Neural cell (in vitro differentiated cells): ENCODE measurements around the gene OR10J1.

Experiments
- EP300 ChIP-seq: fragments of 450-650 bp; conservative IDR thresholded peaks from 2 replicates; pipeline ENCODE4 v1.6.1; 2014; ENCODE audit warnings: antibody characterized with exemption, mild to moderate bottlenecking, moderate library complexity; ENCODE audit not compliant: poor library complexity, severe bottlenecking
- EZH2 ChIP-seq: fragments of 200-600, 300-800 bp; shearing (Covaris generic), sonication (generic); IDR thresholded peaks from 2 replicates; pipeline ENCODE4 v1.6.1; 2014; ENCODE audit warnings: antibody characterized with exemption, low read length, borderline replicate concordance, mild to moderate bottlenecking; ENCODE audit not compliant: insufficient read depth, poor library complexity, severe bottlenecking
- MXI1 ChIP-seq: fragments of 450-650 bp; conservative IDR thresholded peaks from 2 replicates; pipeline ENCODE4 v1.6.1; 2014; ENCODE audit warnings: antibody characterized with exemption, mild to moderate bottlenecking; ENCODE audit not compliant: poor library complexity, severe bottlenecking
- POLR2AphosphoS5 ChIP-seq: IDR thresholded peaks from 2 replicates; pipeline ENCODE4 v1.6.1; 2012
- RAD21 ChIP-seq: fragments of 450-650 bp; conservative IDR thresholded peaks from 2 replicates; pipeline ENCODE4 v1.6.1; 2014; ENCODE audit warnings: antibody characterized with exemption, mild to moderate bottlenecking, moderate library complexity
- SMC3 ChIP-seq: fragments of 450-650 bp; conservative IDR thresholded peaks from 2 replicates; pipeline ENCODE4 v1.6.1; 2014; ENCODE audit warnings: antibody characterized with exemption, mild to moderate bottlenecking, moderate library complexity; ENCODE audit not compliant: poor library complexity
- TAF1 ChIP-seq: IDR thresholded peaks from 2 replicates; pipeline ENCODE4 v1.6.1; 2012; ENCODE audit warnings: low read depth
- TF ChIP-seq, protein P1 (sequence below): fragments of 450-650 bp; IDR thresholded peaks from 2 replicates; pipeline ENCODE4 v1.5.1; 2014; ENCODE audit warnings: antibody characterized with exemption, mild to moderate bottlenecking, moderate library complexity; ENCODE audit not compliant: poor library complexity, severe bottlenecking
- TF ChIP-seq, protein P2 (sequence below): IDR thresholded peaks from 2 replicates; pipeline ENCODE4 v1.6.1; 2012; ENCODE audit warnings: borderline replicate concordance

GRCh38 chr1:159421821-159422220 is 17.7 kb upstream of the OR10J1 start:
- TF ChIP-seq, protein P1, sequence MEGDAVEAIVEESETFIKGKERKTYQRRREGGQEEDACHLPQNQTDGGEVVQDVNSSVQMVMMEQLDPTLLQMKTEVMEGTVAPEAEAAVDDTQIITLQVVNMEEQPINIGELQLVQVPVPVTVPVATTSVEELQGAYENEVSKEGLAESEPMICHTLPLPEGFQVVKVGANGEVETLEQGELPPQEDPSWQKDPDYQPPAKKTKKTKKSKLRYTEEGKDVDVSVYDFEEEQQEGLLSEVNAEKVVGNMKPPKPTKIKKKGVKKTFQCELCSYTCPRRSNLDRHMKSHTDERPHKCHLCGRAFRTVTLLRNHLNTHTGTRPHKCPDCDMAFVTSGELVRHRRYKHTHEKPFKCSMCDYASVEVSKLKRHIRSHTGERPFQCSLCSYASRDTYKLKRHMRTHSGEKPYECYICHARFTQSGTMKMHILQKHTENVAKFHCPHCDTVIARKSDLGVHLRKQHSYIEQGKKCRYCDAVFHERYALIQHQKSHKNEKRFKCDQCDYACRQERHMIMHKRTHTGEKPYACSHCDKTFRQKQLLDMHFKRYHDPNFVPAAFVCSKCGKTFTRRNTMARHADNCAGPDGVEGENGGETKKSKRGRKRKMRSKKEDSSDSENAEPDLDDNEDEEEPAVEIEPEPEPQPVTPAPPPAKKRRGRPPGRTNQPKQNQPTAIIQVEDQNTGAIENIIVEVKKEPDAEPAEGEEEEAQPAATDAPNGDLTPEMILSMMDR, result no peak
- no peak for TF ChIP-seq TAF1
- TF ChIP-seq POLR2AphosphoS5, result no peak
- TF ChIP-seq RAD21, result no peak
- TF ChIP-seq EP300, result no peak
- TF ChIP-seq, protein P2, sequence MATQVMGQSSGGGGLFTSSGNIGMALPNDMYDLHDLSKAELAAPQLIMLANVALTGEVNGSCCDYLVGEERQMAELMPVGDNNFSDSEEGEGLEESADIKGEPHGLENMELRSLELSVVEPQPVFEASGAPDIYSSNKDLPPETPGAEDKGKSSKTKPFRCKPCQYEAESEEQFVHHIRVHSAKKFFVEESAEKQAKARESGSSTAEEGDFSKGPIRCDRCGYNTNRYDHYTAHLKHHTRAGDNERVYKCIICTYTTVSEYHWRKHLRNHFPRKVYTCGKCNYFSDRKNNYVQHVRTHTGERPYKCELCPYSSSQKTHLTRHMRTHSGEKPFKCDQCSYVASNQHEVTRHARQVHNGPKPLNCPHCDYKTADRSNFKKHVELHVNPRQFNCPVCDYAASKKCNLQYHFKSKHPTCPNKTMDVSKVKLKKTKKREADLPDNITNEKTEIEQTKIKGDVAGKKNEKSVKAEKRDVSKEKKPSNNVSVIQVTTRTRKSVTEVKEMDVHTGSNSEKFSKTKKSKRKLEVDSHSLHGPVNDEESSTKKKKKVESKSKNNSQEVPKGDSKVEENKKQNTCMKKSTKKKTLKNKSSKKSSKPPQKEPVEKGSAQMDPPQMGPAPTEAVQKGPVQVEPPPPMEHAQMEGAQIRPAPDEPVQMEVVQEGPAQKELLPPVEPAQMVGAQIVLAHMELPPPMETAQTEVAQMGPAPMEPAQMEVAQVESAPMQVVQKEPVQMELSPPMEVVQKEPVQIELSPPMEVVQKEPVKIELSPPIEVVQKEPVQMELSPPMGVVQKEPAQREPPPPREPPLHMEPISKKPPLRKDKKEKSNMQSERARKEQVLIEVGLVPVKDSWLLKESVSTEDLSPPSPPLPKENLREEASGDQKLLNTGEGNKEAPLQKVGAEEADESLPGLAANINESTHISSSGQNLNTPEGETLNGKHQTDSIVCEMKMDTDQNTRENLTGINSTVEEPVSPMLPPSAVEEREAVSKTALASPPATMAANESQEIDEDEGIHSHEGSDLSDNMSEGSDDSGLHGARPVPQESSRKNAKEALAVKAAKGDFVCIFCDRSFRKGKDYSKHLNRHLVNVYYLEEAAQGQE, result no peak
- TF ChIP-seq MXI1, result no peak
- no peak for TF ChIP-seq SMC3
- no peak for TF ChIP-seq EZH2
